K562 (cell line): ENCODE results near the gene NUDCD3. TPM values are rescaled to one million over a fixed set of nuclear protein-coding genes. Genes with fewer than 3 reads are reported as not detected.

ENCODE experiments used
- CAMTA2 ChIP-seq: fragments of 250-450 bp; sonication (Bioruptor Pico); conservative IDR thresholded peaks from 2 replicates; pipeline ENCODE4 v1.5.1; 2022
- CTCFL ChIP-seq: IDR thresholded peaks from 2 replicates; pipeline ENCODE4 v1.6.1; 2011; ENCODE audit warnings: borderline replicate concordance, low read depth, mild to moderate bottlenecking, moderate library complexity, low read length; ENCODE audit not compliant: insufficient read depth, poor library complexity, severe bottlenecking
- E2F3 ChIP-seq: fragments of 250-450 bp; sonication (Bioruptor Pico); IDR thresholded peaks from 2 replicates; pipeline ENCODE4 v1.4.0; 2020; ENCODE audit warnings: mild to moderate bottlenecking
- GABPB2 ChIP-seq: fragments of 250-450 bp; sonication (Bioruptor Pico); conservative IDR thresholded peaks from 2 replicates; pipeline ENCODE4 v1.5.1; 2021; ENCODE audit warnings: mild to moderate bottlenecking
- GTF2E2 ChIP-seq: fragments of 200-800 bp; sonication (Bioruptor generic); IDR thresholded peaks from 2 replicates; pipeline ENCODE4 v1.6.1; 2016; ENCODE audit warnings: missing genetic modification characterization, missing compliant biosample characterization
- IFI16 ChIP-seq: fragments of 250-450 bp; sonication (Bioruptor Pico); IDR thresholded peaks from 2 replicates; pipeline ENCODE4 v2.1.2; 2022; ENCODE audit warnings: mild to moderate bottlenecking, inconsistent platforms
- MBD1 ChIP-seq: fragments of 250-450 bp; sonication (Bioruptor Pico); IDR thresholded peaks from 2 replicates; pipeline ENCODE4 v1.8.0; 2022; ENCODE audit warnings: inconsistent platforms
- MITF ChIP-seq: IDR thresholded peaks from 2 replicates; pipeline ENCODE4 v1.6.1; 2014; ENCODE audit warnings: antibody characterized with exemption
- PCBP1 ChIP-seq: fragments of 200-400 bp; formaldehyde crosslinking; IDR thresholded peaks from 2 replicates; pipeline ENCODE4 v1.6.1; 2018; ENCODE audit warnings: mild to moderate bottlenecking, low read depth, low read length; ENCODE audit not compliant: poor library complexity, severe bottlenecking
- RBFOX2 ChIP-seq: fragments of 200-400 bp; formaldehyde crosslinking; IDR thresholded peaks from 2 replicates; pipeline ENCODE4 v1.6.1; 2017; ENCODE audit warnings: low read depth, mild to moderate bottlenecking, low read length, moderate library complexity
- SNIP1 ChIP-seq: fragments of 450-650 bp; IDR thresholded peaks from 2 replicates; pipeline ENCODE4 v1.7.1; 2017; ENCODE audit warnings: low read depth, mild to moderate bottlenecking
- STAT5B ChIP-seq: fragments of 250-450 bp; sonication (Bioruptor Pico); IDR thresholded peaks from 2 replicates; pipeline ENCODE4 v1.8.0; 2021; ENCODE audit warnings: mild to moderate bottlenecking, inconsistent platforms
- ZNF197 ChIP-seq: fragments of 200-800 bp; sonication (Bioruptor generic); IDR thresholded peaks from 2 replicates; pipeline ENCODE4 v1.6.1; 2016; ENCODE audit warnings: low read depth, missing genetic modification characterization, missing compliant biosample characterization
- ZNF324 ChIP-seq: fragments of 250-450 bp; sonication (Bioruptor Pico); IDR thresholded peaks from 2 replicates; pipeline ENCODE4 v1.4.0; 2020; ENCODE audit warnings: mild to moderate bottlenecking
- ZNF75A ChIP-seq: fragments of 450-650 bp; formaldehyde crosslinking; IDR thresholded peaks from 2 replicates; pipeline ENCODE4 v1.4.0; 2020; ENCODE audit warnings: mild to moderate bottlenecking
- ZNF830 ChIP-seq: fragments of 250-450 bp; sonication (Bioruptor Pico); IDR thresholded peaks from 2 replicates; pipeline ENCODE4 v1.5.0; 2021; ENCODE audit warnings: mild to moderate bottlenecking
- polyA plus RNA-seq, 8 experiments: library from polyadenylated mRNA; depleted of rRNA in 4 of 8; stranded (reverse) in 5 of 8; unstranded in 3 of 8; fragments of >200 nt; fragmentation: Nextera tagmentation in 2 of 8; fragmentation: Illumina TruSeq in 1 of 8; extraction: Ambion mirVana in 2 of 8; extraction: Trizol in 1 of 8; gene quantifications; 2 replicates each; pipeline versions ENCODE4 v1.2.1 to v1.2.3, GENCODE V29; 2011 to 2014; ENCODE audit warnings: inconsistent platforms in 1 of 8, missing spikeins in 1 of 8
- total RNA-seq, 7 experiments: library from RNA; depleted of rRNA in 6 of 7; stranded (reverse); fragments of >200 nt in 6 of 7; fragmentation: Illumina TruSeq in 2 of 7; extraction: Trizol in 2 of 7; gene quantifications; 2 replicates each; pipeline versions ENCODE4 v1.2.1 to v1.2.3, GENCODE V29; 2011 to 2021; ENCODE audit warnings: low replicate concordance in 1 of 7
- TF ChIP-seq, protein P1 (sequence below): sonication (generic); formaldehyde crosslinking; IDR thresholded peaks from 2 replicates; pipeline ENCODE4 v1.9.0; 2022; ENCODE audit warnings: mild to moderate bottlenecking, missing genetic modification reagents
- TF ChIP-seq, protein P2 (sequence below): fragments of 450-650 bp; conservative IDR thresholded peaks from 2 replicates; pipeline ENCODE4 v1.6.1; 2016; ENCODE audit warnings: missing genetic modification characterization, low read depth, mild to moderate bottlenecking, missing compliant biosample characterization, moderate library complexity
- TF ChIP-seq, protein P3 (sequence below): sonication (generic); formaldehyde crosslinking; IDR thresholded peaks from 2 replicates; pipeline ENCODE4 v1.8.0; 2022; ENCODE audit warnings: mild to moderate bottlenecking, missing genetic modification reagents

The NUDCD3 gene
- total and polyA plus RNA-seq, 9 of the 15 experiments (the other 6 are each of a cell fraction or from before 2014, with no cell fraction given) = 24.8 to 64.2 (median 42.6) TPM

- no peak for TF ChIP-seq ZNF830 (CRISPR knock-in tag)
- TF ChIP-seq CAMTA2 (CRISPR knock-in tag) = no peak
- TF ChIP-seq E2F3 (CRISPR knock-in tag) = peak; percentile 79; the same call in 1 of the 2 replicates
- TF ChIP-seq PCBP1 = peak; percentile 90
- no peak for TF ChIP-seq SNIP1
- peak; percentile 88 for TF ChIP-seq CTCFL
- TF ChIP-seq GABPB2 (CRISPR knock-in tag) = no peak
- TF ChIP-seq, protein P1, sequence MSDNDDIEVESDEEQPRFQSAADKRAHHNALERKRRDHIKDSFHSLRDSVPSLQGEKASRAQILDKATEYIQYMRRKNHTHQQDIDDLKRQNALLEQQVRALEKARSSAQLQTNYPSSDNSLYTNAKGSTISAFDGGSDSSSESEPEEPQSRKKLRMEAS (CRISPR knock-in tag) = peak; percentile 93
- TF ChIP-seq MBD1 = no peak
- TF ChIP-seq, protein P2, sequence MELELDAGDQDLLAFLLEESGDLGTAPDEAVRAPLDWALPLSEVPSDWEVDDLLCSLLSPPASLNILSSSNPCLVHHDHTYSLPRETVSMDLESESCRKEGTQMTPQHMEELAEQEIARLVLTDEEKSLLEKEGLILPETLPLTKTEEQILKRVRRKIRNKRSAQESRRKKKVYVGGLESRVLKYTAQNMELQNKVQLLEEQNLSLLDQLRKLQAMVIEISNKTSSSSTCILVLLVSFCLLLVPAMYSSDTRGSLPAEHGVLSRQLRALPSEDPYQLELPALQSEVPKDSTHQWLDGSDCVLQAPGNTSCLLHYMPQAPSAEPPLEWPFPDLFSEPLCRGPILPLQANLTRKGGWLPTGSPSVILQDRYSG (tag) = peak; percentile 93
- TF ChIP-seq, protein P3, sequence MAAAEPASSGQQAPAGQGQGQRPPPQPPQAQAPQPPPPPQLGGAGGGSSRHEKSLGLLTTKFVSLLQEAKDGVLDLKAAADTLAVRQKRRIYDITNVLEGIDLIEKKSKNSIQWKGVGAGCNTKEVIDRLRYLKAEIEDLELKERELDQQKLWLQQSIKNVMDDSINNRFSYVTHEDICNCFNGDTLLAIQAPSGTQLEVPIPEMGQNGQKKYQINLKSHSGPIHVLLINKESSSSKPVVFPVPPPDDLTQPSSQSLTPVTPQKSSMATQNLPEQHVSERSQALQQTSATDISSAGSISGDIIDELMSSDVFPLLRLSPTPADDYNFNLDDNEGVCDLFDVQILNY (CRISPR knock-in tag) = peak; percentile 81; the same call in 1 of the 2 replicates
- peak; percentile 95 for TF ChIP-seq RBFOX2
- 0 out of 2 replicates have a peak, but pooled peaks have one; percentile 40 for TF ChIP-seq ZNF75A (CRISPR knock-in tag)
- 0 out of 2 replicates have a peak, but pooled peaks have one; percentile 59 for TF ChIP-seq ZNF197 (CRISPR knock-in tag)
- no peak for TF ChIP-seq ZNF324 (CRISPR knock-in tag)
- TF ChIP-seq GTF2E2 (tag) = peak; percentile 75; the same call in 1 of the 2 replicates
- TF ChIP-seq STAT5B (CRISPR knock-in tag) = no peak
- TF ChIP-seq MITF = peak; percentile 80; the same call in 1 of the 2 replicates
- no peak for TF ChIP-seq IFI16
These were observed at the start of gene NUDCD3 (continued) for GRCh38 chr7:44490351-44491200.
